Measurements from ENCODE around the gene IRAK3.
"Not testable (repeated sequence)": the region's sequence is repeated elsewhere in the genome, so short reads cannot be mapped to it uniquely, and the experiment has no call there.

Gene IRAK3

GRCh38 chr12:66297923-66298322, 108.9 kb downstream of the IRAK3 start:
- Histone ChIP-seq H3K27ac (ENCODE audit: low read depth, low read length) (no peak overlapping the region), H3K36me3 (ENCODE audit: control insufficient read depth in 1 of 2, insufficient read depth in 2 of 2, low read length in 2 of 2) (no peaks in the 10 kb centered on the region), H3K4me1 (ENCODE audit: control insufficient read depth in 1 of 2, insufficient read depth in 2 of 2, low read length in 2 of 2) (peaks cover 3 to 5% of the 10 kb centered on the region in 2 donors), H3K9me3 (ENCODE audit: control insufficient read depth in 1 of 2, low read length in 2 of 2) (no peaks in the 10 kb centered on the region), H3K27me3 (ENCODE audit: control insufficient read depth in 1 of 2, insufficient read depth in 2 of 2, low read length in 2 of 2) (no peaks in the 10 kb centered on the region), H3K9ac (ENCODE audit: low read depth in 1 of 2, low read length in 2 of 2) (no peak overlapping the region), H3K4me3 (ENCODE audit: low read depth in 1 of 2, low read length in 2 of 2) (no peak overlapping the region)

- H3K4me1 ChIP-seq (ENCODE audit: control insufficient read depth in 1 of 2, insufficient read depth in 2 of 2, low read length in 2 of 2) = peaks cover 11 to 13% of the 10 kb centered on the region in 2 donors
- H3K27me3 ChIP-seq (ENCODE audit: control insufficient read depth in 1 of 2, insufficient read depth in 2 of 2, low read length in 2 of 2) = no peaks in the 10 kb centered on the region
- H3K36me3 ChIP-seq (ENCODE audit: control insufficient read depth in 1 of 2, insufficient read depth in 2 of 2, low read length in 2 of 2) = no peaks in the 10 kb centered on the region
- peak within 1 kb of the TSS; percentile 91 to 98 for H3K4me3 ChIP-seq (ENCODE audit: low read depth in 1 of 2, low read length in 2 of 2)
- H3K9me3 ChIP-seq (ENCODE audit: control insufficient read depth in 1 of 2, low read length in 2 of 2) = no peaks in the 10 kb centered on the region
- peak within 1 kb of the TSS; percentile 79 to 95 for H3K9ac ChIP-seq (ENCODE audit: low read depth in 1 of 2, low read length in 2 of 2)
- peak within 1 kb of the TSS; percentile 71 for H3K27ac ChIP-seq (ENCODE audit: low read depth, low read length)
Measured at GRCh38 chr12:66301944-66302826, 113.2 kb downstream of the IRAK3 start, which contains the start of gene HELB. Gene HELB, plus strand, starts transcription at chr12:66302493. Its CDS starts 111 bp downstream, at chr12:66302604.

- Histone ChIP-seq H3K4me1 (ENCODE audit: control insufficient read depth in 1 of 2, insufficient read depth in 2 of 2, low read length in 2 of 2) (peaks cover 11 to 13% of the 10 kb centered on the region in 2 donors), H3K9me3 (ENCODE audit: control insufficient read depth in 1 of 2, low read length in 2 of 2) (no peaks in the 10 kb centered on the region), H3K9ac (ENCODE audit: low read depth in 1 of 2, low read length in 2 of 2) (peak overlapping the region; percentile 79 to 95), H3K4me3 (ENCODE audit: low read depth in 1 of 2, low read length in 2 of 2) (peak overlapping the region; percentile 91 to 98), H3K36me3 (ENCODE audit: control insufficient read depth in 1 of 2, insufficient read depth in 2 of 2, low read length in 2 of 2) (no peaks in the 10 kb centered on the region), H3K27me3 (ENCODE audit: control insufficient read depth in 1 of 2, insufficient read depth in 2 of 2, low read length in 2 of 2) (no peaks in the 10 kb centered on the region), H3K27ac (ENCODE audit: low read depth, low read length) (peak overlapping the region; percentile 71)
Measured at GRCh38 chr12:66302827-66303169, 113.8 kb downstream of the IRAK3 start.

GRCh38 chr12:66303316-66303804, 114.3 kb downstream of the IRAK3 start:
- H3K4me3 ChIP-seq (ENCODE audit: low read depth in 1 of 2, low read length in 2 of 2) = peak overlapping the region; percentile 91 to 98
- peak overlapping the region; percentile 4 to 28 for H3K9ac ChIP-seq (ENCODE audit: low read depth in 1 of 2, low read length in 2 of 2)
- H3K4me1 ChIP-seq (ENCODE audit: control insufficient read depth in 1 of 2, insufficient read depth in 2 of 2, low read length in 2 of 2) = peaks cover 11 to 13% of the 10 kb centered on the region in 2 donors
- not testable (repeated sequence) for H3K27me3 ChIP-seq (ENCODE audit: control insufficient read depth in 1 of 2, insufficient read depth in 2 of 2, low read length in 2 of 2); H3K36me3 ChIP-seq (ENCODE audit: control insufficient read depth in 1 of 2, insufficient read depth in 2 of 2, low read length in 2 of 2); H3K9me3 ChIP-seq (ENCODE audit: control insufficient read depth in 1 of 2, low read length in 2 of 2); H3K27ac ChIP-seq (ENCODE audit: low read depth, low read length)
